ENCODE measurements around the gene NUDT13. TPM values are rescaled to one million over a fixed set of nuclear protein-coding genes. Genes with fewer than 3 reads are reported as not detected.

The NUDT13 gene
- total and polyA plus RNA-seq, 2 donors (not counting 1 experiment from before 2014, with no cell fraction given), result 2.5 to 4.5 TPM

DNA sequence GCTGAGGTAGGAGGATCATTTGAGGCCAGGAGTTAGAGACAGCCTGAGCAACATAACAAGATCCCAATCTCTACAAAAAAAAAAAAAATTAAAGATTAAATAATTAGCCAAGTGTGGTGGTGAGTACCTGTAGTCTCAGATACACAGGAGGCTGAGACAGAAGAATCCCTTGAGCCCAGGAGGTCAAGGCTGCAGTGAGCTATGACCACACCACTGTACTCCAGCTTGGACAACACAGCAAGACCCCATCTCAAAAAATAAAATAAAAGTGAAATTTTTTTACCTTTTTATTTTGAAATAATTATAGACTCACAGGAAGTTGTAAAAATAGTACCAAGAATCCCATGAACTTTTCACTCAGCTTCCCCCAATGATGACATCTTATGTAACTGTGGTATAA lies 62.6 kb downstream of the NUDT13 start:
- no peak overlapping the region for H2AFZ ChIP-seq (ENCODE audit: insufficient read depth, low read depth, low read length, poor library complexity, severe bottlenecking)
- H3K9ac ChIP-seq (ENCODE audit: low read length), result no peak overlapping the region
- no peak for ATAC-seq (ENCODE audit: low read depth)
- POLR2A ChIA-PET, result interaction anchor here (0.6 kb wide), 1 partner anchor 17 kb away, joined by 3 read pairs; no protein-coding TSS in a partner anchor
- Mint-ChIP-seq H3K27ac (no peak overlapping the region), H3K27me3 (no peaks in the 10 kb centered on the region), H3K4me3 (no peak overlapping the region), H3K4me1 (peaks cover 6% of the 10 kb centered on the region), H3K9me3 (ENCODE audit: insufficient read depth) (no peaks in the 10 kb centered on the region)
- H3K27me3 ChIP-seq (replicated peaks in 1 of 4; ENCODE audit: control extremely low read depth in 1 of 4, control insufficient read depth in 3 of 4, insufficient read depth in 4 of 4, low read length in 3 of 4), result no peaks in the 10 kb centered on the region
- no peaks in the 10 kb centered on the region for H3K9me3 ChIP-seq (ENCODE audit: control extremely low read depth in 1 of 3, control insufficient read depth in 2 of 3, insufficient read depth in 1 of 3, low read length in 2 of 3)
- no peak for DNase-seq
- intact Hi-C loops (cut with micrococcal nuclease), result no loop called here
- H3K4me1 ChIP-seq (ENCODE audit: control insufficient read depth in 2 of 2, insufficient read depth in 2 of 2, low read length in 2 of 2), result peaks cover 6 to 8% of the 10 kb centered on the region in 2 donors
- H3K79me2 ChIP-seq (ENCODE audit: control insufficient read depth, insufficient read depth, low read length), result peaks cover 11% of the 10 kb centered on the region
- no peak overlapping the region for H3K4me2 ChIP-seq (replicated peaks; ENCODE audit: low read depth, low read length, poor library complexity, severe bottlenecking)
- H3K27ac ChIP-seq (ENCODE audit: low read length in 2 of 2), result no peak overlapping the region
- peaks cover 3 to 13% of the 10 kb centered on the region in 2 experiments for H3K36me3 ChIP-seq (replicated peaks in 1 of 2; ENCODE audit: control extremely low read depth in 1 of 2, control insufficient read depth in 1 of 2, extremely low read depth in 1 of 2, insufficient read depth in 2 of 2, low read length in 1 of 2)
- TF ChIP-seq, protein P1, sequence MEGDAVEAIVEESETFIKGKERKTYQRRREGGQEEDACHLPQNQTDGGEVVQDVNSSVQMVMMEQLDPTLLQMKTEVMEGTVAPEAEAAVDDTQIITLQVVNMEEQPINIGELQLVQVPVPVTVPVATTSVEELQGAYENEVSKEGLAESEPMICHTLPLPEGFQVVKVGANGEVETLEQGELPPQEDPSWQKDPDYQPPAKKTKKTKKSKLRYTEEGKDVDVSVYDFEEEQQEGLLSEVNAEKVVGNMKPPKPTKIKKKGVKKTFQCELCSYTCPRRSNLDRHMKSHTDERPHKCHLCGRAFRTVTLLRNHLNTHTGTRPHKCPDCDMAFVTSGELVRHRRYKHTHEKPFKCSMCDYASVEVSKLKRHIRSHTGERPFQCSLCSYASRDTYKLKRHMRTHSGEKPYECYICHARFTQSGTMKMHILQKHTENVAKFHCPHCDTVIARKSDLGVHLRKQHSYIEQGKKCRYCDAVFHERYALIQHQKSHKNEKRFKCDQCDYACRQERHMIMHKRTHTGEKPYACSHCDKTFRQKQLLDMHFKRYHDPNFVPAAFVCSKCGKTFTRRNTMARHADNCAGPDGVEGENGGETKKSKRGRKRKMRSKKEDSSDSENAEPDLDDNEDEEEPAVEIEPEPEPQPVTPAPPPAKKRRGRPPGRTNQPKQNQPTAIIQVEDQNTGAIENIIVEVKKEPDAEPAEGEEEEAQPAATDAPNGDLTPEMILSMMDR (IDR thresholded peaks at IDR 0.05), result no peak
- TF ChIP-seq EZH2 (IDR thresholded peaks at IDR 0.05; ENCODE audit: borderline replicate concordance, insufficient read depth, low read depth, low read length, poor library complexity, severe bottlenecking), result no peak
- H3K4me3 ChIP-seq (ENCODE audit: control extremely low read depth in 1 of 5, extremely low read depth in 1 of 5, insufficient read depth in 1 of 5, low read depth in 2 of 5, low read length in 4 of 5), result no peak overlapping the region
- no peaks in the 10 kb centered on the region for H4K20me1 ChIP-seq (ENCODE audit: control insufficient read depth, insufficient read depth, low read length, poor library complexity, severe bottlenecking)
- CTCF ChIA-PET, result interaction anchor here (0.6 kb wide), 1 partner anchor 65 kb away, joined by 5 read pairs; no protein-coding TSS in a partner anchor

DNA sequence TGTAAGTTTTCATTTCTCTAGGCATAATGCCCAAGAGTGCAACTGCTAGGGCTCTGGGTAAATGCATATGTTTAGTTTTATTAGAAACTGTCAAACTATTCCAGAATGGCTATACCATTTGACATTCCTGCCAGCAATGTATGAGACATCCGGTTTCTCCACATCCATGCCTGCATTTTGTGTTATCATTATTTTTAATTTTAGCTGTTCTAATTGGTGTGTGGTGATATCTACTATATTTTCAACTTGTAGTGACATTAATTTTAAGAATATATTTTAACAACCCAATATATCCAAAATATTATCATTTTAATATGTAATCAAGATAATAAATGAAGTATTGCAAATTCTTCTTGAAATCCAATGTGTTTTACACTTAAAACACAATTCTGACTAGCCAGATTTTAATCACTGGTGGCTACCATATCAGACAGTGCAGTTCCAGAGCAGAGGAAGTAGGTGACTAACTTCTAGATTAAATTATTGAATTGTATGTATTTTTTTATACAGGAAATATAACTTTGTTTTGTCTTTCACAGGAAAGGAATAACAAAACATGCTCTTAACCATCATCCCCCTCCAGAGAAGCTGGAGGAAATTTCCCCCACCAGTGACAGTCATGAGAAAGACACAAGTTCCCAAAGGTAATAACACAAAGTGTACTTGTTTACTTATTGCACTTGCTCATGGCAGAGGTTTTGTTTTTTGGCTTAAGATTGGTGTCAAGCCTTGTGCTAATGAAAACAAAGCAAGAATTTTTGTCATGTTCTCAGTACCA lies 64.1 kb downstream of the NUDT13 start:
- Mint-ChIP-seq H3K9me3 (ENCODE audit: insufficient read depth) (no peaks in the 10 kb centered on the region), H3K4me1 (no peaks in the 10 kb centered on the region), H3K4me3 (no peak overlapping the region), H3K27ac (no peak overlapping the region), H3K27me3 (no peaks in the 10 kb centered on the region)
- peaks cover 3 to 15% of the 10 kb centered on the region in 2 experiments for H3K36me3 ChIP-seq (replicated peaks in 1 of 2; ENCODE audit: control extremely low read depth in 1 of 2, control insufficient read depth in 1 of 2, extremely low read depth in 1 of 2, insufficient read depth in 2 of 2, low read length in 1 of 2)
- H3K27me3 ChIP-seq (replicated peaks in 1 of 4; ENCODE audit: control extremely low read depth in 1 of 4, control insufficient read depth in 3 of 4, insufficient read depth in 4 of 4, low read length in 3 of 4), result no peaks in the 10 kb centered on the region
- no peak for TF ChIP-seq EZH2 (IDR thresholded peaks at IDR 0.05; ENCODE audit: borderline replicate concordance, insufficient read depth, low read depth, low read length, poor library complexity, severe bottlenecking)
- TF ChIP-seq, protein P1 (IDR thresholded peaks at IDR 0.05), result no peak
- H3K79me2 ChIP-seq (ENCODE audit: control insufficient read depth, insufficient read depth, low read length), result no peaks in the 10 kb centered on the region
- no peak overlapping the region for H3K4me2 ChIP-seq (replicated peaks; ENCODE audit: low read depth, low read length, poor library complexity, severe bottlenecking)
- H4K20me1 ChIP-seq (ENCODE audit: control insufficient read depth, insufficient read depth, low read length, poor library complexity, severe bottlenecking), result no peaks in the 10 kb centered on the region
- ChIA-PET POLR2A (no interaction called here), CTCF (interaction anchor here (0.6 to 0.8 kb wide), 2 partner anchors 16 to 134 kb away, joined by 4 read pairs; no protein-coding TSS in a partner anchor)
- WGBS (ENCODE audit: insufficient coverage), result no CpG with 5 or more reads among the region's 1 CpG
- no peak overlapping the region for H3K9ac ChIP-seq (ENCODE audit: low read length)
- H3K4me1 ChIP-seq (ENCODE audit: control insufficient read depth in 2 of 2, insufficient read depth in 2 of 2, low read length in 2 of 2), result no peaks in the 10 kb centered on the region
- no peak overlapping the region for H3K4me3 ChIP-seq (ENCODE audit: control extremely low read depth in 1 of 5, extremely low read depth in 1 of 5, insufficient read depth in 1 of 5, low read depth in 2 of 5, low read length in 4 of 5)
- ATAC-seq (ENCODE audit: low read depth) (no peak), DNase-seq (no peak)
- intact Hi-C loops (cut with micrococcal nuclease), result no loop called here
- no peaks in the 10 kb centered on the region for H3K9me3 ChIP-seq (ENCODE audit: control extremely low read depth in 1 of 3, control insufficient read depth in 2 of 3, insufficient read depth in 1 of 3, low read length in 2 of 3)
- H3K27ac ChIP-seq (ENCODE audit: low read length in 2 of 2), result no peak overlapping the region
- no peak overlapping the region for H2AFZ ChIP-seq (ENCODE audit: insufficient read depth, low read depth, low read length, poor library complexity, severe bottlenecking)

Data from B cell (primary cell).